ENCODE data around the gene FYCO1. TPM values are rescaled to one million over a fixed set of nuclear protein-coding genes. Genes with fewer than 3 reads are reported as not detected.

The FYCO1 gene
- total RNA-seq, 4 donors from 2014 or later = 35.8 to 51.2 (median 43.8) TPM

- no peaks in the 10 kb centered on the region for H3K27me3 ChIP-seq
- peak overlapping the region in 3 of 4 donors; percentile 10 to 68 (median 32) for H3K27ac ChIP-seq
- TF ChIP-seq CTCF (IDR thresholded peaks at IDR 0.05) = no peak
- TF ChIP-seq POLR2A (IDR thresholded peaks at IDR 0.05) = no peak
- H3K9me3 ChIP-seq = no peaks in the 10 kb centered on the region
- peaks cover 0 to 96% (median 0%) of the 10 kb centered on the region in 3 donors for H3K36me3 ChIP-seq
- H3K4me3 ChIP-seq = no peak overlapping the region
- peaks cover 0 to 5% (median 0%) of the 10 kb centered on the region in 4 donors for H3K4me1 ChIP-seq
- DNase-seq = no peak
These were observed 30.4 kb downstream of the FYCO1 start for GRCh38 chr3:45965253-45965652.

GRCh38 chr3:45964139-45964538 is 31.5 kb downstream of the FYCO1 start:
- Histone ChIP-seq H3K4me1 (peaks cover 0 to 5% (median 0%) of the 10 kb centered on the region in 4 donors), H3K27me3 (no peaks in the 10 kb centered on the region), H3K4me3 (no peak overlapping the region), H3K27ac (peak overlapping the region in 3 of 4 donors; percentile 10 to 68 (median 33)), H3K9me3 (no peaks in the 10 kb centered on the region), H3K36me3 (peaks cover 0 to 96% (median 3%) of the 10 kb centered on the region in 3 donors)
- TF ChIP-seq POLR2A (IDR thresholded peaks at IDR 0.05) = no peak
- no peak for TF ChIP-seq CTCF (IDR thresholded peaks at IDR 0.05)
- peak in 1 of 3 donors; percentile 46 for DNase-seq

- TF ChIP-seq POLR2A (IDR thresholded peaks at IDR 0.05) (no peak), CTCF (IDR thresholded peaks at IDR 0.05) (no peak)
- Histone ChIP-seq H3K36me3 (peaks cover 0 to 95% (median 3%) of the 10 kb centered on the region in 3 donors), H3K4me3 (no peak overlapping the region), H3K4me1 (peaks cover 0 to 5% (median 0%) of the 10 kb centered on the region in 4 donors), H3K9me3 (no peaks in the 10 kb centered on the region), H3K27me3 (no peaks in the 10 kb centered on the region), H3K27ac (no peak overlapping the region)
- DNase-seq = no peak
These were observed 33.6 kb downstream of the FYCO1 start for GRCh38 chr3:45962033-45962432.

- no peaks in the 10 kb centered on the region for H3K27me3 ChIP-seq
- H3K9me3 ChIP-seq = no peaks in the 10 kb centered on the region
- no peak for DNase-seq
- no peak for TF ChIP-seq CTCF (IDR thresholded peaks at IDR 0.05)
- TF ChIP-seq POLR2A (IDR thresholded peaks at IDR 0.05) = no peak
- H3K4me3 ChIP-seq = no peak overlapping the region
- no peak overlapping the region for H3K27ac ChIP-seq
- H3K36me3 ChIP-seq = peaks cover 0 to 86% (median 3%) of the 10 kb centered on the region in 3 donors
- no peaks in the 10 kb centered on the region for H3K4me1 ChIP-seq
These were observed 35.3 kb downstream of the FYCO1 start for GRCh38 chr3:45960289-45960688.

GRCh38 chr3:45959201-45959600 is 36.4 kb downstream of the FYCO1 start:
- Histone ChIP-seq H3K4me1 (no peaks in the 10 kb centered on the region), H3K4me3 (no peak overlapping the region), H3K27me3 (no peaks in the 10 kb centered on the region), H3K27ac (peak overlapping the region in 2 of 4 donors; percentile 19 to 38), H3K9me3 (no peaks in the 10 kb centered on the region), H3K36me3 (peaks cover 0 to 86% (median 3%) of the 10 kb centered on the region in 3 donors)
- no peak for DNase-seq
- TF ChIP-seq POLR2A (IDR thresholded peaks at IDR 0.05) (no peak), CTCF (IDR thresholded peaks at IDR 0.05) (no peak)

Data from Peyer's patch (tissue), 4 donors.